HG03097 (cell line): Measurements from ENCODE around the gene C4orf46.
A peak's percentile ranks its signal among the peaks of the same experiment; 100 is the strongest.

Source experiments
- ATAC-seq: cut with Tn5 transposase; IDR thresholded peaks from one replicate; pipeline ENCODE4 v1.9.1; 2021; ENCODE audit not compliant: unreplicated experiment, low FRiP score

C4orf46 gene

DNA sequence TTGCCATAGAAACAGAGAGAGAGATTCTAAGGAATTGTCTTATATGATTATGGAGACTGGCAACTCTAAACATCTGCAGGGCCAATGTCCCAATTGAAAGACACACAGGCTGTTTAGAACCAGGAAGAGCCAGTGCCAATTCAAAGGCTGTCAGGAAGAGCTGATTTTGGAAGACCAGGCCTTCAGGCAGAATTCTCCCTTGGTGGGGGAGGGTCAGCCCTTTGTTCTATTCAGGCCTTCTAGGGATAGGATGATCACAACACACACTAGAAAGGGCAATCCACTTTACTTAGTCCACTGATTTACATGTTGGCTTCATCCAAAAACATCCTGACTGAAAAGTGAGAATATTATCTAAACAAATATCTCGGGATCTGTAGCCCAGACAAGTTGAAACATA lies 15.2 kb downstream of the C4orf46 start:
- no peak for ATAC-seq

DNA sequence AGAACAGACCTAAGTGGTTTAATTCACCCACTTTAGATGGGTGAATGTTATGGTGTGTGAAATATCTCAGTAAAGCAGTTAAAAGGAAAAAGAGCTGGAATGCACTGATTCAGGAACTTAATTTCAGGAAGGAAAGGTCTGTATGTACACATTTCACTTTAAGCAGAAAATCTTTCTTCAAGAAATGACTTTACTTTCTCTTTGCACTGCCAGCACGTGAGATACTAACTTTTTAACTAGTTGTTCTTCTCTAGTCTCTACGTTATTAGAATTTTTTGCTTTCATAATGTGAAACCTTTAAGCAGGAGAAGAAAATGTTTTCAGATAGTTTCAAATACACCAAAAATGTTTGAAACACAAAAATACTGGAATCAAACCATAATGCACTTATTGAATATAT lies 18.8 kb downstream of the C4orf46 start:
- no peak for ATAC-seq

DNA sequence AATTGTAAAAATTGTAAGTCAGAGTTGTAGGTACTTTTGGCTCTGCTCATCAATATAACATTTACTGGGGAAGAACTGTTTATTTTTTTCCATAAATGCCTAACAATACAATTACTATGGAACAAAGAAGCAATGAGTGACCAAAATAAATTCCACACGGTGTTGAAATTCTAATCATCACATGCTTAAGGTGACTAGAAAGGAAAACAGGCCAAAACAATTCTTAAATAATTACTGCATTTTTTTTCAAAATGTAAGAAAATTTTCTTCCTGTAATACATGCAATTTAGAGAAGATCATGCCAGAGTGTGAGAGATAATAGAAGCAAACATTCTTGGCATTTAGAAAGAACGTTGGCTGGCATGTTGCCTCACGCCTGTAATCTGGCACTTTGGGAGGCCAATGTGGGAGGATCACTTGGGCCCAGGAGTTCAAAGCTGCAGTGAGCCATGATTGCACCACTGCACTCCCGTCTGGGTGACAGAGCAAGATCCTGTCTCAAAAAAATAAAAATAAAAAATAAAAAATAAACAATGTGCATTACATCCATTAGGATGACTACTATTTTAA lies 22.5 kb downstream of the C4orf46 start:
- ATAC-seq, result no peak

DNA sequence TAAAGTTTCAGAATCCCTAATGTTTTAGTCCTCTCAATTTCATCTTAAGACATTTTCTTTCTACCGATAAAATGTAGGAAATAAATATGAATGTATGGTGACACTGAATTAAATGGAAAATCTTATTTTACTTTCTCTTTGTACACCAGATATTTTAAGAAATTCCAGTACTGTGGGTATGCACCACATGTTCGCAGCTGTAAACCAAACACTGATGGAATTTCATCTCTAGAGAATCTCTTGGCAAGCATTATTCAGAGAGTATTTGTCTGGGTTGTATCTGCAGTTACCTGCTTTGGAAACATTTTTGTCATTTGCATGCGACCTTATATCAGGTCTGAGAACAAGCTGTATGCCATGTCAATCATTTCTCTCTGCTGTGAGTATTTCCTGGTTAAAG lies 26.9 kb downstream of the C4orf46 start:
- no peak for ATAC-seq

DNA sequence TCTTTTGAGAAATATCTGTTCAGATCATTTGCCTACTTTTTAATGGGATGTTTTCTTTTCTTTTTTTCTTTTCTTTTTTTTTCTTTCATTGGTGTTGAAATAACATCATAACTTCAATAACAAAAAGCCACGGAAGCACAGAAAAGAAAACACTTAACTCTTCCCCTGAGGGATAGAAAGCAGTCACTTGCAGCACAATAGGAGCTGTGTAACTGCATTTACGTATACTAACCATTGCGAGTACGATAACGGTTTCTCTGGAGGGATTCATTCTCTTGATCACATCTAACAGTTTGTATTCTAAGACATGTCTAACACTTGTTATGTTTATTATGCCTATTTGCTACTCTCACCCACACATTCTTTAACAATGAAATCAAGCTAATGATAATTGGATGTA lies 27.3 kb downstream of the C4orf46 start:
- ATAC-seq, result no peak

DNA sequence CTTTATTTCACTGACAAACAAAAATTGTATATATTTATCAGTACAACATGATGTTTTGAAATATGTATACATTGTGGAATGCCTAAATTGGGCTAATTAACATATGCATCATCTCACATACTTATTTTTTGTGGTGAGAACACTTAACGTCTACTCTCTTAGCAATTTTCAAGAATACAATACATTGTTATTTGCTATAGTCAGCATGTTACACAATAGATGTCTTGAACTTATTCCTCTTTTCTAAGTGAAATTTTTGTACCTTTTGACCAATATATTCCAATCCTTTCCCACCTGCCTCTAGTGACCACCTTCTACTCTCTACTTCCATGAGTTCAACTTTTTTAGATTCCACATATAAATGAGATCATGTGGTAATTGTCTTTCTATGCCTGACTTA lies 35.1 kb downstream of the C4orf46 start:
- no peak for ATAC-seq

DNA sequence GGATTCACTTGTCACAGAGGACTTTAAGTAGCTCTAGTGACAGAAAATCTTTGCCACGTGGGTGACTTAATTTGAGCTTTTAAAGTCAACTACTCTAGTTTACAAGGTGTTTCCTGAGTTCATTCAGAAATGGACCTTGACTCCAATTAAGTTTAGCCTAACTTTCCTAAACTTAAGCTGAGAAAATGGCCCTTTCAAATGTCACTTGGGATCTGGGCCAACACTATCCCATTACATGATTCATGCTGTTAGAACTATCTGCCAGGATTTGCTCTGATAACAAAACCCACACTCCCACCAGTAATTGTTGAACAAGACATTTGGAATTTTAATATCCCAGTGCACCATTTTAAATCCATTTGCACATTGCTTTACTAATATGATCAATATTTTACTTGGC lies 40.8 kb downstream of the C4orf46 start:
- ATAC-seq, result no peak

DNA sequence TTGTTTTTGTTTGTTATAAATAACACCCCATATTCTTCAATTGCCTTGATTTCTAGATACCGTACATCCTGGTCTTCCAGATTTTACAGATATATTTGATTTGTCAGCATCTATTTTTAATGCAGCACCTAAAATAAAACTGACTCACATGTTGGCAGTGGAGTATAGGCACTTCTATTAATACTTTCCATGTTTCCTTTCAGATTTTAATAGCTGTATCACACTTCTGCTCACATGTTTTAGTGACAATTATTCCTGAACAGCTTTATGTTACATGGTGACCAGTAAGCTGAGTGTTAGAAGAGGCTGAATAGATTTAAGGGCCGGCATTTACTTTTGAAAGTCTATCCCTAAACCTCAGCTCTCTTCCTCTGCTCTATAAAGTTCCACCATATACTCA lies 46.1 kb downstream of the C4orf46 start:
- no peak for ATAC-seq

DNA sequence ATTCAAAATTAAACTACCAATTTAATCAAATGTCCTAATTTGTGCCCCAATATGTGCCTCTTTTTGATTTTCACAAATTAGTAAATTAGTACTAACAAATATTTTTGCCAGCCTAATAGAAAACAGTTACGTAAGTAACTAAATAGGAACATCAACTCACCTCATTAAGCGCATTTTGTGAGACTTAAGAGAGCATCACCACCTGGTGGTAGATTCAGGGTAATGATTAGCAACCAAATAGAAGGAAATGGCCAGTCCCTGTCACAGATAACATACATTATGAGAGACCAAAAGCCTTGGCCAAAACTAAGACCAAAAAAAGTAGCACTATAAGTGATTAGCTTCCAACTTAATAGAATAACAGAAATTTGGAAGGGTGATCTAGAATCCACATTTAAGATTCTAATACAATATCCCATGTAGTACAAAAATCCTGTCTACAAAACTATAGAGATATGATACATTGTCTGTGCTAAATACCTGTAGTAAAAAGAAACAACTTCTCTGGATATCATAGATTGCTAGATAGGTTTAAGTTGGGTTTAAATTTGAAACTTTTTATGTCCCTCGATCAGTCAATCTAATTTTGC lies 46.7 kb downstream of the C4orf46 start:
- peak; percentile 84 for ATAC-seq

DNA sequence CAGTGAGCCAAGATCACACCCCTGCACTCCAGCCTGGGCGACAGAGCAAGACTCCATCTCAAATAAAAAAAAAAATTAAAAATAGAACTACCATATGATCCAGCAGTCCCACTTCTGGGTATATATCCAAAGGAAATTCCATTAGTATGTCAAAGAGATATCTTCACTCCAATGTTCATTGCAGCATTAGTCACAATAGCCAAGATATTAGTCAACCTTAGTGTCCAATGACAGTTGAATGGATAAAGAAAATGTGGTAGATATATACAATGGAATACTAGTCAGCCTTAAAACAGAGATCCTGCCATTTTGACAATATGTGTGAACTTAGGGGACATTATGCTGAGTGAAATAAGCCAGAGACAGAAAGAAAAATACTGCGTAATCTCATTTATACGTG lies 49.4 kb downstream of the C4orf46 start:
- no peak for ATAC-seq

DNA sequence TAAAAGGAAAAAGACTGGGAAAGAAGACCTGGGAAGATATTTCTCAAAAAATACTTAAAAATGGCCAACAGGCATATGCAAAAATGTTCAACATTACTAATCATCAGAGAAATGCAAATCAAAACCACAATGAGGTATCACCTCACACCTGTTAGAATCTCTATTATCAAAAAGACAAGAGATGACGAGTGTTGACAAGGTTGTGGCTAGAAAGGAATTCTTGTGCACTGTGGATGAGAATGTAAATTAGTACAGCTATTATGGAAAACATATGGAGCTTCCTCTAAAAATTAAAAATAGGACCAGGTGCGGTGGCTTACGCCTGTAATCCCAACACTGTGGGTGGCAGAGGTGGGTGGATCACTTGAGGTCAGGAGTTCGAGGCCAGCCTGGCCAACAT lies 50.0 kb downstream of the C4orf46 start:
- no peak for ATAC-seq

DNA sequence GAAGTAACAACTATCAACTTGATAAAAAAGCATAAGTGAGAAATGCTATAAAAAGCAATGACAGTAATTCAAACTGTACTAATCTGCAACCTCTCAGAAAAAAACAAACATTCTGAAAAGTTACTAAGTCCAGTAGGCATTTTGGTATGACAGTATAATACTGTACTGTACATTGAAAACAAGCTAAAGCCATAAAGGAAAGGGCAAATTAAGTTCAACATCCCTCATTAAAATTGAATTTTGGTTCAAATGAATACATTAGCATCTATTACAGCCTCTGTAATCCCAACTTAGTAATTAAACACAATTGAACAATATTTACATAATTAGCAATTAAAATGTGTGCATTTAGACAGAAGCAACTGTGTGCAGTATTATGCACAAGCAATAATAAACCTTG lies 53.7 kb downstream of the C4orf46 start:
- no peak for ATAC-seq
